ENCODE data around the gene SLC25A27.
"Not testable (repeated sequence)": the region's sequence is repeated elsewhere in the genome, so short reads cannot be mapped to it uniquely, and the experiment has no call there.

Gene SLC25A27

DNA sequence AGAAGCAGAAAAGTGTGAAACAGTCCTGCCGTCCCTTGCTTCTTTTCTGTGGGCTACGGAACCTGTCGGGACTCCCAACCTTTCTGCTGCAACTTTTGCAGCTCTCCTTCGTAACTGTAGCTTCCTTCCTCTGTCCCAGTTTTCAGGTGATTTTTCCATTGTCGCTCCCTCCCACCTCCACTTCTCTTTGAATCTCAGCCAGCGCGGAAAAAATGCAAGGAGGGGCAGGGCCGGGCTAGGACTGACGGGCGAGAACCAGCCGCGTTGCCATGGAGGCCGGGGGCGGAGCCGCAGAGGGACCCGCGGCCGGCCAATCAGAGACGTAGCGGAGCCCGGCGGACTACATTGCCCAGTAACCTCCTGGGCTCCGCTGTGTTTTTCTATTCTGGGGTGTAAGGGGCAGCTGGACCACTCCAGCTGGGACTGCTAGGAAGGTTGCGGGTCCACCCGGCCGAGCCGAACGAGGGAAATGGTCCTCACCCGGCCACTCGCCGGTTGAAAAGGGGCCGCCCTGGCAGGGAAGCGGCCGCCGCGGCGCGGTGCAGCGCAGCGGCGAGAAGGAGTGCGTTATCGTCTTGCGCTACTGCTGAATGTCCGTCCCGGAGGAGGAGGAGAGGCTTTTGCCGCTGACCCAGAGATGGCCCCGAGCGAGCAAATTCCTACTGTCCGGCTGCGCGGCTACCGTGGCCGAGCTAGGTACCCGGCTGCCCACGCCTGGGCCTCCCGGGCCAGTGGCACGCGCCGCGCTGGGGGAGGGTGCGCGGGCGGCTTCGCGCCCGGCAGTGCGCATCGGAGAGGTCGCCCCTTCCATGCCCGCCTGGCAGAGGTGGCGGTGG is at the start of gene SLC25A27, which contains the start of gene CYP39A1:
TSS of gene SLC25A27 (plus strand) at position 373 of the 836 bp plus-strand sequence. CDS start at position 591, 218 bp downstream.
TSS of gene CYP39A1 (minus strand) at position 216 of the 836 bp plus-strand sequence. CDS start 236 bp downstream, outside the sequence.
- peak; percentile 74 for FAIRE-seq

GRCh38 chr6:46605091-46605797 is 47.5 kb upstream of the SLC25A27 start:
- no peak for FAIRE-seq

GRCh38 chr6:46606338-46606737 is 46.4 kb upstream of the SLC25A27 start:
- peak; percentile 91 for FAIRE-seq

GRCh38 chr6:46610862-46611553 is 41.8 kb upstream of the SLC25A27 start:
- no peak for FAIRE-seq

DNA sequence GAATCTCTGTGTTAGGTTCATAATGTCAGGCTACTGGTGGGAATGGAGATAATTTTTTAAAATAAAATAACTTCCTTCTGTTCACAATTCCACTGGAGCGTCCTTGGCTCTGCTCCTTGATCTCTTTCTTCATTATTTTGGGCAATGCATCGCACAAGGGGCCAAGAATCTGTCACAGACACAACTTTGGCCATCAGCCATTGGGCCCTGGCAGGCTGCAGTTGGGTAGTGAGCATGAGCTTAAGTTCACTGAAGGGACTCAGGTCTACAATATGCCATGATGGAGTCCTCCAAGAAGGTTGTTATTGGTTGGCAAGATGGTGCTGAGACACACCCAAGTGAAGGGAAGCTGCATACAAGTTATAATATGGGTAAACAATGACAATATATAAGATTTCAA is 40.1 kb upstream of the SLC25A27 start:
- FAIRE-seq: no peak

DNA sequence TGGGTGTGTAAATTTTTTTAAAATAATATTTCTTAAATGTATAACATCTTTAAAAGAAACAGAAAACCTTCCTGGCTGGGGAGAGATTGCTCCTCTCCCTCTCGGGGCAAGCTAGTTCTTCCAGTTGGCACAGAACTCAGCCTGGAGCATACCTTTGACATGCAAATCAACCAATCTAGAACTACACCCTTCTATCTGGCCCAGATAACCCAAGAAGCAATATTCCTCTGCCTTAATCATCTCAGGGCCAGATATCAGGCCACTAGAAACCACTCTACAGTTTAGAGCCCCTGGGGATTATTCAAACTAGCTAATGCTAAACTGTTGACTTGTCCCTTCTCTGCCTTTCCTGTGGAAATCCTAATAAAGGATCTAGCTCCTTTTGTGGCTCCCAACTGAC is 34.0 kb upstream of the SLC25A27 start:
- no peak for FAIRE-seq

GRCh38 chr6:46626228-46626909 is 26.4 kb upstream of the SLC25A27 start:
- FAIRE-seq: peak; percentile 99

- no peak for FAIRE-seq
Measured at GRCh38 chr6:46626976-46627375, 25.8 kb upstream of the SLC25A27 start.

DNA sequence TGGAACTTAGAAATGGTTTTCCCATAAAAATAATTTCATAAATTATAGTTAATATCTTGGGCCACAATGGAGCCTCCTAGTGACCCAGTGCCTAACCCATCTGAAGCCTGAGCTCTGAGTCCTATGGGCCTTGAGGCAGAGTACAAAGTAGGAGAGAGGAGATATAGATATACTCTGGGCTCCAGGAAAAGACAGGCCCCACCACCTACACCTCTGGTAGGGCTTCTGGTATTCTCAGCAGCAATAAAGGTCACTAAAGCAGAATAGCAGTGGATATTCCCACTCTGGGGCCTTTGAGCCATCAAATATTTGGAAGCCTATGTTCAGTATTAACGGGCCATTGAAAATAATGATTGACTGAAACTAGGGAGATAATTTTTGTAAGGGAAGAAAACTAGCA is 24.3 kb upstream of the SLC25A27 start:
- no peak for FAIRE-seq

GRCh38 chr6:46628976-46629375 is 23.8 kb upstream of the SLC25A27 start:
- no peak for FAIRE-seq

DNA sequence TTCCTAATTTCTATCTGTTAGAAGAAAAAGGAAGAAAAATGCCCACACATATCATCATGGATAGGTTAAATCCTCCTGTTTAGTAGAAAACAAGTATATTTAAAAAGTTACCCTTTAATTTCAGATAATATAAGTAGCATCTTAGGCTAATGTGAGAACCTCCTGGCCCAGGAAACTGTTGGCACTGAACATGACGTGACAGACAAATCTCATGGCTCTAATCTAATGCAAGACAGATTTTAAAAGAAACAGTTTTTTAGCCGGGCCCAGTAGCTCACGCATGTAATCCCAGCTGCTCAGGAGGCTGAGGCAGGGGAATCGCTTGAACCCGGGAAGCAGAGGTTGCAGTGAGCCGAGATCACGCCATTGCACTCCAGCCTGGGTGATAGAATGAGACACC is 23.1 kb upstream of the SLC25A27 start:
- FAIRE-seq: no peak

GRCh38 chr6:46632053-46632452 is 20.7 kb upstream of the SLC25A27 start:
- no peak for FAIRE-seq

DNA sequence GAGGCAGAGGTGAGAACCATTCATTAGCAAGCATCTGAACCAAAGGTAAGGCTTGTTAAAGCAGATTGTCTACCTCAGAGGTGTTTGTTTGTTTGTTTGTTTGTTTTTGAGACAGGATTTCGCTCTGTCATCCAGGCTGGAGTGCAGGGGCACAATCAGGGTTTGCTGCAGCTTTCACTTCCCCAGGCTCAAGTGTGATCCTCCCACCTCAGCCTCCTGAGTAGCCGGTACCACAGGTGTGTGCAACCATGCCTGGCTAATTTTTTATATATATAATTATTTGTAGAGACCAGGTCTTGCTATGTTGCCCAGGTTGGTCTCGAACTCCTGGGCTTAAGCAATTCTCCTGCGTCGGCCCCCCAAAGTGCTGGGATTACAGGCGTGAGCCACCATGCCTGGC is 17.3 kb upstream of the SLC25A27 start:
- FAIRE-seq: no peak

GRCh38 chr6:46637145-46637544 is 15.6 kb upstream of the SLC25A27 start:
- FAIRE-seq: no peak

DNA sequence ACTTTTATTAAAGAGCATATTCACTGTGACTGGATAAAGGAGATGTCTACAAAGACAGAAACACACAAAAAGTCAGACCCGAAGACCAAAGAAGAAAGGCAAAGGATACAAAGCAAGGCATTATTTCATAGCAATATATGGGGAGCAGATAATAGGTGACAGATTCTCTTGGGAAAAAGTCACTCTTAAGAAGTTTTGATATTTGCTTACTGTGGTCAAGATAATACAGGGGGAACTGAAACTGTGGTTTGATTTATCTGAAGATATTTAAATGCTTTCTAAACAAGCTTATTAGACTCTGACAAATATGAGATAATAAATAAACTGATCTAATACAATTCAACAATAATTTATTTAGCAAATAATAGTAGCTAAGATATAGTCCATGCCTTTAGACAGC is 14.8 kb upstream of the SLC25A27 start:
- peak; percentile 5 for FAIRE-seq

- no peak for FAIRE-seq
Measured at GRCh38 chr6:46638650-46639049, 14.1 kb upstream of the SLC25A27 start.

DNA sequence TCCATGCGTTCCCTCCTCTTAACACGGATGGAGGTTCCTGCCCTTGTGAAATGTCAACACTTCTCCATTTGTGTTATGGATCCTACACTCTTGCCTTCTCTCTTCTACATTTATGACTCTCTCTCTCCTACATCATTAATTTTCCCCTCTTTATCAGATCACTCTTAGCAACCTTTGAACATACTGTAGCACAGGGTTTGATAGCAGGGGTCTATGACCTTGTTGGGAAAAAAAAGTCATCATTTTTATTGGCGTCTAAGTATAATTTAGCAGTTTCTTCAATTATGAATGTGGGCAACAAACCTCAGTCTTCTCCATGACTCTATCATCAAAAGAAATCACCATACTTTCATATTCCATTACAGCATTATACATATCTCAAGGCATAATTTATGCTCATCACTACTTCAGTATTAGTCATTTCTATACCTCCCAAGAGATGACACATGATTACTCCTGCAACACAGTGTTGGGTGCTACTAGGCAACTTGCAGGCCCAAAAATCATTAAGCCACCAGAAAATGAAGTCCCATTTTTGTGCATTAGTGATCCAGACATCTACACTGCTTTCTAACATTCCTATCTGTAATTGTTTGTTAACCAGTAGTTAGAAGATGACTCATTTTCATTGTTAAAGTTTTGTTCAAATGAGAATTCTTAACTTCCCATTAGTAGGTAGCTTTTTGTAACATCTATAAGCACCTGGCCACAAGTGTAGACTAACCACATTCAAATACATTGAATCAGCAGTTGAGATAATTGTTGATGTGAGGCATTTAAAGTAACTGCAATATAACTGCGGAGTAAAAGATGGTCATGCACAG is 9.6 kb upstream of the SLC25A27 start:
- no peak for FAIRE-seq

DNA sequence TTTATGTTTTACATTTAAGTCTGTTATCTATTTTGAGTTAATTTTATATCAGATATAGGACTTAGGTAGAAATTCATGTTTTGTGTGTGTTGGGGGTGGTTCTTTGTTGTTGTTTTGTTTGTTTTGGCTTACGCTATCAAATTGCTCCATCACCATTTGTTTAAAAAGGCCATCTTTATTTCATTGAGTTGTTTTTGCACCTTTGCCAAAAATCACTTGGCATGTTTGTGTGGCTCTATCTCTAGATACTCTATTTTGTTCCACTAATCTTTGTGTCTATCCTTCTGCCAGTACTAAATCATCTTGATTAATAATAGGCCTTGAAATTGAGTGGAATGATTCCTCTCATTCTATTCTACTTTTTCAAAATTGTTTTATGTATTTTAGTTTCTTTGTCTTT is 7.5 kb upstream of the SLC25A27 start:
- FAIRE-seq: no peak

DNA sequence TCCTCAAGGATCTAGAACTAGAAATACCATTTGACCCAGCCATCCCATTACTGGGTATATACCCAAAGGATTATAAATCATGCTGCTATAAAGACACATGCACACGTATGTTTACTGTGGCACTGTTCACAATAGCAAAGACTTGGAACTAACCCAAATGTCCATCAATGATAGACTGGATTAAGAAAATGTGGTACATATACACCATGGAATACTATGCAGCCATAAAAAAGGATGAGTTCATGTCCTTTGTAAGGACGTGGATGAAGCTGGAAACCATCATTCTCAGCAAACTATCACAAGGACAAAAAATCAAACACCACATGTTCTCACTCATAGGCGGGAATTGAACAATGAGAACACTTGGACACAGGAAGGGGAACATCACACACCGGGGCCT is 4.7 kb upstream of the SLC25A27 start:
- not testable (repeated sequence) for FAIRE-seq

DNA sequence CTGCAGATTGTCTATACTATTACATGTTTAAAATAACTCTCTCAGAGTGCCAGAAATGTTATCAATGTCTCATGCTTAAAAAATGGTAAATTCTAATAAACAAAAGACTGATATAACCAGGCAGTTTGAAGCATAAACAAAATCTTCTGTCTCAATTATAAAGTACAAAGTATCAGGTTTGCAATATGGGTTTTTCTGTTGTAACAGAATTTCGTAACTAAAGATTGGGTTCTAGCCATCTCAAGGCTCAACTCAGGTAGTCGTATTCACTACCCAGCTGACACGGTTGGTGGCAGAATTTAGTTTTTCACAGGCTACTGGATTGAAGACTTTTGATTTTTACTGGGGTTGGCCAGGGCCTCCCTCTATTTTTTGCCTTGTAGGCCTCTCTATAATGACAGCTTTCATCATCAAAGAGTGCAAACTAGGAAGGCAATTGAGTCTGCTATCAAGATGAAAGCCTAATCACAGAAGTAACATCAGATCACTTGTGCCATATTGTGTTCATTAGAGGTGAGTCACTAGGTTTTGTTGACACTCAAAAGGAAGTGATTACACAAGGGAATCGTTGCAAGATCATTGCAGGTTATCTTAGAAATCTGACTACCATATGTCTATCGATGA is 3.8 kb upstream of the SLC25A27 start:
- FAIRE-seq: peak; percentile 98

GRCh38 chr6:46651006-46651405 is 1.8 kb upstream of the SLC25A27 start:
- no peak for FAIRE-seq
